Testis (tissue), 2 donors: ENCODE results near the gene DCAKD.

ENCODE experiments used
- POLR2A ChIP-seq: fragments of 450-650 bp; IDR thresholded peaks from one replicate; pipeline ENCODE4 v1.6.1; 2017; ENCODE audit warnings: antibody characterized with exemption, mild to moderate bottlenecking, moderate library complexity
- TF ChIP-seq, protein P1 (sequence below), 3 experiments: fragments of 450-650 bp in 2 of 3; fragments of 200-600 bp in 1 of 3; sonication (generic) in 1 of 3; IDR thresholded peaks; one replicate each; pipeline ENCODE4 v1.5.1; 2016 to 2019; ENCODE audit warnings: antibody characterized with exemption in 3 of 3, mild to moderate bottlenecking in 2 of 3, moderate library complexity in 1 of 3

DNA sequence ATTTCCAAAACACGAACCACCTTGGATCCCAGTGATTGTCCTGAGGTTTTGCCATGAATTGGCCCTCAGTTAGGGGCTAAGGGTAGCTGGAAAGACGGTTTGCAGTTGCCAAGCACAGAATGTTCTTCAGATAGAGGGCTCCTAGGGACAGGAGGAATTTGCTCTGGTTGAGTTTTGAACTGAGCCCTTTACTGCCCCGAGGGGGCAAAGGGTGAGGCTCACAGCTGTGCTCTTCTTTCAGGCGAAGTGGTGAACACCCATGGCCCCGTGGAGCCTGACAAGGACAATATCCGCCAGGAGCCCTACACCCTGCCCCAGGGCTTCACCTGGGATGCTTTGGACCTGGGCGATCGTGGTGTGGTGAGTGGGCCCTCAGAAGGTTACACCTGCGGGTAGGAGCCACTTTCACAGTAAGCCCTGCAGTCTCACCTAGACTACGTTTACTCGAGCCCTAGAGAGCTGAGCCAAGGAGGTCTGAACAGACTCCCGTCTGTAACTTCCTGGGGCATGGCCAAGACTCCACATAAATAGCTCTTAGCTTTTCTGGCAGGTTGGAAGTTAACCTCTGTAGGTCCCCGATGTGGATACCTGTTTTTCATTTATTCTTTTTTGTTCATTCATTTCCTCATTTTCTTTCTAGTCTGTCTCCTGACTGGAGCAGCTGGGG, 42.1 kb upstream of the DCAKD start:
- TF ChIP-seq, protein P1, sequence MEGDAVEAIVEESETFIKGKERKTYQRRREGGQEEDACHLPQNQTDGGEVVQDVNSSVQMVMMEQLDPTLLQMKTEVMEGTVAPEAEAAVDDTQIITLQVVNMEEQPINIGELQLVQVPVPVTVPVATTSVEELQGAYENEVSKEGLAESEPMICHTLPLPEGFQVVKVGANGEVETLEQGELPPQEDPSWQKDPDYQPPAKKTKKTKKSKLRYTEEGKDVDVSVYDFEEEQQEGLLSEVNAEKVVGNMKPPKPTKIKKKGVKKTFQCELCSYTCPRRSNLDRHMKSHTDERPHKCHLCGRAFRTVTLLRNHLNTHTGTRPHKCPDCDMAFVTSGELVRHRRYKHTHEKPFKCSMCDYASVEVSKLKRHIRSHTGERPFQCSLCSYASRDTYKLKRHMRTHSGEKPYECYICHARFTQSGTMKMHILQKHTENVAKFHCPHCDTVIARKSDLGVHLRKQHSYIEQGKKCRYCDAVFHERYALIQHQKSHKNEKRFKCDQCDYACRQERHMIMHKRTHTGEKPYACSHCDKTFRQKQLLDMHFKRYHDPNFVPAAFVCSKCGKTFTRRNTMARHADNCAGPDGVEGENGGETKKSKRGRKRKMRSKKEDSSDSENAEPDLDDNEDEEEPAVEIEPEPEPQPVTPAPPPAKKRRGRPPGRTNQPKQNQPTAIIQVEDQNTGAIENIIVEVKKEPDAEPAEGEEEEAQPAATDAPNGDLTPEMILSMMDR (IDR thresholded peaks at IDR 0.05): no peak
- TF ChIP-seq POLR2A: no peak
